GM19452 (cell line): ENCODE results near the gene DUSP2.

Experiments used
- ATAC-seq: cut with Tn5 transposase; IDR thresholded peaks from one replicate; pipeline ENCODE4 v1.9.1; 2021; ENCODE audit not compliant: unreplicated experiment

The DUSP2 gene

GRCh38 chr2:96104487-96104861, 40.8 kb downstream of the DUSP2 start:
- ATAC-seq: no peak

- ATAC-seq: no peak
These were observed 41.3 kb downstream of the DUSP2 start for GRCh38 chr2:96103761-96104486.

GRCh38 chr2:96103187-96103601, 42.0 kb downstream of the DUSP2 start:
- ATAC-seq: no peak

- no peak for ATAC-seq
These were observed 42.5 kb downstream of the DUSP2 start for GRCh38 chr2:96102596-96103186.

- ATAC-seq: no peak
These were observed 44.3 kb downstream of the DUSP2 start for GRCh38 chr2:96100893-96101304.

- no peak for ATAC-seq
These were observed 45.1 kb downstream of the DUSP2 start for GRCh38 chr2:96099861-96100798.

- ATAC-seq: no peak
These were observed 46.2 kb downstream of the DUSP2 start for GRCh38 chr2:96098900-96099590.

GRCh38 chr2:96097951-96098823, 47.1 kb downstream of the DUSP2 start:
- ATAC-seq: no peak

- no peak for ATAC-seq
These were observed 47.8 kb downstream of the DUSP2 start for GRCh38 chr2:96097441-96097840.

- no peak for ATAC-seq
These were observed 50.1 kb downstream of the DUSP2 start for GRCh38 chr2:96095116-96095636.

GRCh38 chr2:96093528-96093927, 51.7 kb downstream of the DUSP2 start:
- no peak for ATAC-seq
